Left lung (tissue), 10 donors: ENCODE results near the gene SLC30A2. TPM values are rescaled to one million over a fixed set of nuclear protein-coding genes. Genes with fewer than 3 reads are reported as not detected.

Experiments used
- ATAC-seq: fragments of 200-7000 bp; cut with Tn5 transposase; one replicate; pipeline ENCODE4 v1.9.1; 2020; ENCODE audit warnings: moderate library complexity
- DNase-seq, 4 donors: peaks; one replicate each; pipeline ENCODE4 v3.0.0-alpha.2; 2013 to 2020
- H3K27ac ChIP-seq, 2 donors: fragments of 200-600 bp; sonication (generic) in 1 of 2; one replicate each; pipeline versions ENCODE4 v1.5.0 to v1.8.0; 2020 to 2021
- H3K27me3 ChIP-seq, 2 donors: fragments of 200-600 bp; sonication (generic) in 1 of 2; one replicate each; pipeline versions ENCODE4 v1.5.0 to v1.8.0; 2020 to 2021
- H3K36me3 ChIP-seq, 2 donors: fragments of 200-600 bp; sonication (generic) in 1 of 2; one replicate each; pipeline versions ENCODE4 v1.5.0 to v1.8.0; 2020 to 2021
- H3K4me1 ChIP-seq, 2 donors: fragments of 200-600 bp; one replicate each; pipeline ENCODE4 v1.8.0; 2021
- H3K4me3 ChIP-seq, 2 donors: fragments of 200-600 bp; sonication (generic) in 1 of 2; one replicate each; pipeline versions ENCODE4 v1.5.0 to v1.8.0; 2020 to 2021; ENCODE audit warnings: mild to moderate bottlenecking in 1 of 2
- H3K9me3 ChIP-seq, 2 donors: fragments of 200-600 bp; sonication (generic) in 1 of 2; one replicate each; pipeline versions ENCODE4 v1.5.0 to v1.8.0; 2020 to 2021
- intact Hi-C, 2 donors: fragments of 100-400 bp; cut with DNase I; formaldehyde crosslinking; loops; one replicate each; pipeline versions ENCODE4 v1.11.2 to v1.14.2; 2022
- polyA plus RNA-seq, 6 donors: library from polyadenylated mRNA; unstranded; fragments of 120-200 nt; gene quantifications; one replicate each; pipeline ENCODE4 v1.2.1, GENCODE V29; 2013; ENCODE audit not compliant: insufficient read length in 6 of 6
- total RNA-seq, 2 donors: library from RNA; stranded (reverse); fragmentation: NEBNext Ultra II Directional; extraction: Animal tissue kit (Norgen Biotek cat#: 25700); gene quantifications; one replicate each; pipeline ENCODE4 v1.2.1, GENCODE V29; 2021
- TF ChIP-seq, protein P1 (sequence below), 2 donors: fragments of 200-600 bp; sonication (generic) in 1 of 2; IDR thresholded peaks; one replicate each; pipeline versions ENCODE4 v1.5.0 to v1.8.0; 2021; ENCODE audit warnings: antibody characterized with exemption in 2 of 2
- donor health status: DM: no; HTN: yes; CAD: no.
- donor health status: DM: no; HTN: no; CAD: no.

The SLC30A2 gene
- total and polyA plus RNA-seq, 8 donors: 0.14 to 0.29 (median 0.27) TPM; not detected in 1

DNA sequence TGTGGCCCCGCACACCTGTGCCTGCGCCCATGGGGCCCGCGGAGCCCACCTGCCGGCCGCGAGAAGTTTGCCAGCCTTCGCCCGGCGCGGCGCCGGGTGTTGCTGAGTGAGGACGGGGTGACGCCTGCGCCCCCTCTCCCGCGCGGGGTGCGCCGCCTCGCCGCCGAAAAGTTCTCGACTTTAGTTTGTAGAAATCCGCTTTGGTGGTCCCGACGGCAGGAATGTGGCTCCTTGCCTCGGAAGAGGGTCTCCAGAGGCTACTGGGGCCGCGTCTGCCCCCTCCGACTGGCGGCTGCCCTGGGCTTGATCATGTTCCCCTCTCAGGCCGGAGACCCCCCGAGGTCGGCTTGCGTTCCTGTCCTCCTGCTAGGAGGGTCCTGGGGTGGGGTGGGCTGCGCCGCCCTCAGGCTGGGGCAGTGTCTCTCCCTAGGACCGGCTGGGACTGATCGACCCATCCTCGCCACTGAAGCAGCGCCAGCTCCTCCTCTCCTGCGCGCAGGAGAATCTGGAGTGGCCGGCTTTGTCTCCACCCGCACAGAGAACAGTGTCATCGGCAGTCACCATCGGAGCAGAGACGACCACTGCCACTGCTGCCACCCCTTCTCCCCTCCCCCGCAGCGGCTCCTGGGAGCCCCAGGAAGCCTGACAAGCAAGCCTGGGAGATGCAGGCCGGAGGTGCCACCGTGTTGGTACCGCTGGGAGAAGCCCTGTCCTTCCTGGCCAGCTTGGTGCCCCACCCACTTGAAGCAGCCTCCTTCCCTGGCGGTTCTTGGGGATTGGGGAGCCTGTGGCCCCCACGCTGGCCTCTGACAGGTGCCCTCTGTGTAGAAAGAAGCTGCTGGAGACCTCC lies 553 bp upstream of the SLC30A2 start:
- Histone ChIP-seq H3K4me1 (peaks cover 6 to 14% of the 10 kb centered on the region in 2 donors), H3K4me3 (no peak overlapping the region), H3K27ac (no peak overlapping the region), H3K27me3 (peaks cover 45 to 83% of the 10 kb centered on the region in 2 donors), H3K36me3 (no peaks in the 10 kb centered on the region), H3K9me3 (no peaks in the 10 kb centered on the region)
- TF ChIP-seq, protein P1, sequence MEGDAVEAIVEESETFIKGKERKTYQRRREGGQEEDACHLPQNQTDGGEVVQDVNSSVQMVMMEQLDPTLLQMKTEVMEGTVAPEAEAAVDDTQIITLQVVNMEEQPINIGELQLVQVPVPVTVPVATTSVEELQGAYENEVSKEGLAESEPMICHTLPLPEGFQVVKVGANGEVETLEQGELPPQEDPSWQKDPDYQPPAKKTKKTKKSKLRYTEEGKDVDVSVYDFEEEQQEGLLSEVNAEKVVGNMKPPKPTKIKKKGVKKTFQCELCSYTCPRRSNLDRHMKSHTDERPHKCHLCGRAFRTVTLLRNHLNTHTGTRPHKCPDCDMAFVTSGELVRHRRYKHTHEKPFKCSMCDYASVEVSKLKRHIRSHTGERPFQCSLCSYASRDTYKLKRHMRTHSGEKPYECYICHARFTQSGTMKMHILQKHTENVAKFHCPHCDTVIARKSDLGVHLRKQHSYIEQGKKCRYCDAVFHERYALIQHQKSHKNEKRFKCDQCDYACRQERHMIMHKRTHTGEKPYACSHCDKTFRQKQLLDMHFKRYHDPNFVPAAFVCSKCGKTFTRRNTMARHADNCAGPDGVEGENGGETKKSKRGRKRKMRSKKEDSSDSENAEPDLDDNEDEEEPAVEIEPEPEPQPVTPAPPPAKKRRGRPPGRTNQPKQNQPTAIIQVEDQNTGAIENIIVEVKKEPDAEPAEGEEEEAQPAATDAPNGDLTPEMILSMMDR (IDR thresholded peaks at IDR 0.05): no peak
- ATAC-seq (no peak), DNase-seq (no peak)
- intact Hi-C loops: no loop called here

DNA sequence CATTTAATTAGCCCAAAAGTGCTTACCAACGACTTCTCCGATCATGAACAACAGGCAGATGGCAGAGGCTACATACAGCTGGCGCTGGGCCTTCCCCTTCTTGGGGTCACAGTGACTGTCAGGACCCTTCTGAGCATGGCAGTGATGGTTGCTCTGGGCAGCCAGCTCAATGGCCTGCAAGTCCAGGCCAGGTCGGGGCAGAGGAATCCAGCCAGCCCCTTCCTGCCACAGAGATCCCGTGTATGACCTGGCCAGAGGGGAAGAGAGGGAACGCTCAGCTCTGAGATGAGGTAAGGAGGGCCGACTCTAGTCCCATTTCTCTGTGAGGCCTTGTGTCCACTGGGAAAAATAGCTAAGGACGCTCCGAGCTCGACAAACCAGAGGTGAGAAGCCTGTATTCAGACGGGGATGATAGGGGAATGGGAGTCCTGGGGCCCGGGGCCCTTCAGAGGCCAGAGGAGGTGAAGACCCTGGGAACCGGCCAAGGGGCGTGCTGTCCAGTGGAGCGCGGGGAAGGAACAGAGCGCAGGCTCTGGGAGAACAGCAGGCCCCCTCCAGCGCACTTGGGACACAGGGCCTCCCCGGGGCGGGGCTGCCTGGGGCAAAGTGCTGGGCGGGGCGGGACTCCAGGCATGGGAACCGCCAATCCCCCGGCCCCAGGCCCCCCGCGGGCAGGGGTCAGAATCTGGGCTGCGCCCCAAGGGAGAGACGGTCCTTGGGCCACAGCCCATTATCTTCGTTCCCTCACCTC lies 772 bp downstream of the SLC30A2 start:
- Histone ChIP-seq H3K4me3 (no peak overlapping the region), H3K4me1 (peaks cover 6 to 14% of the 10 kb centered on the region in 2 donors), H3K9me3 (no peaks in the 10 kb centered on the region), H3K27me3 (peaks cover 45 to 83% of the 10 kb centered on the region in 2 donors), H3K27ac (no peak overlapping the region), H3K36me3 (no peaks in the 10 kb centered on the region)
- TF ChIP-seq, protein P1 (IDR thresholded peaks at IDR 0.05): no peak
- intact Hi-C loops: no loop called here
- ATAC-seq: peak; percentile 14
- no peak for DNase-seq

DNA sequence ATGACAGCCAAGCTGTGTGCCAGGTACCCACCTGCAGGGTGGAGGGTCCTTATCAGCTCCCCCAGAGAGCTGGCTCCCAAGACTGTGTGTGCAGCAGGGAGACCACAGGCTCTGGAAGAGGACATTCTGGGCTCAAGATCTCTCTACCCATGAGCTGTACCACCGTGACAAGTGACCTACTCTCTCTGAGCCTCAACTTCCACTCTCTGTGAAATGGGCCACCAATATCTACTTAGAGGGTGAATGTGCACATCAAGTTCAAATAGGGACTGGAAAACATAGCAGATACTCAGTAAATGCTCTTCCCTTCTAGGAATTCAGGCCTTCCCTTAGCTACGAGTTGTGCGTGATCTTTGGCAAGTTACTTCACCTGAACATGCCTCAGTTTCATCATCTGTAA lies 1.5 kb downstream of the SLC30A2 start:
- ATAC-seq: no peak
- H3K27me3 ChIP-seq: peaks cover 45 to 91% of the 10 kb centered on the region in 2 donors

GRCh38 chr1:26043765-26044164 lies 2.2 kb downstream of the SLC30A2 start:
- Histone ChIP-seq H3K27ac (no peak overlapping the region), H3K9me3 (no peaks in the 10 kb centered on the region), H3K36me3 (no peaks in the 10 kb centered on the region), H3K27me3 (peaks cover 45 to 89% of the 10 kb centered on the region in 2 donors), H3K4me3 (no peak overlapping the region), H3K4me1 (peaks cover 6 to 14% of the 10 kb centered on the region in 2 donors)
- intact Hi-C loops: no loop called here
- ATAC-seq (no peak), DNase-seq (no peak)
- TF ChIP-seq, protein P1 (IDR thresholded peaks at IDR 0.05): no peak

More for the DNA sequence above, 1.5 kb downstream of the SLC30A2 start:
- TF ChIP-seq, protein P1 (IDR thresholded peaks at IDR 0.05): no peak
- Histone ChIP-seq H3K4me1 (peaks cover 6 to 14% of the 10 kb centered on the region in 2 donors), H3K4me3 (no peak overlapping the region), H3K9me3 (no peaks in the 10 kb centered on the region), H3K27ac (no peak overlapping the region), H3K36me3 (no peaks in the 10 kb centered on the region)
- intact Hi-C loops: no loop called here
- no peak for DNase-seq

DNA sequence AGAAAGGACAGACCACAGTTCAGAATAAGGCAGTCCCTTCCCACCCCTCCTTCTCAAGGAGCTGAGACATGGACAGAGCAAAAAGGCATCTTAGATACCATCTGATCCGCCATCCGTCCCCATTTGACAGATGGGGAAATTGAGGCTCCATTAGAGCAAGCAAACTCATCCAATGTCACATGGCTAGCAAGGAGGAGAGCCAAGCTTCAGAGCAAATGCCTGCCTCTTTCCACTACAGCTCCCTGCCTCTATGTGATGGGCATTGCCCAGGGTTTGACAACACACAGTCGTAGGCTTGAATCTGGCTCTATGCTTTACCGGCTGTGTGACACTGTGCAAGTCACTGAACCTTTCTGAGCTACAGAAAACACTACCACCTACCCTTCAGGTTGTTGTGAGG lies 3.9 kb downstream of the SLC30A2 start:
- DNase-seq (no peak), ATAC-seq (no peak)
- Histone ChIP-seq H3K27me3 (peaks cover 28 to 81% of the 10 kb centered on the region in 2 donors), H3K36me3 (no peaks in the 10 kb centered on the region), H3K4me3 (no peak overlapping the region), H3K9me3 (no peaks in the 10 kb centered on the region), H3K27ac (no peak overlapping the region), H3K4me1 (peaks cover 6 to 14% of the 10 kb centered on the region in 2 donors)
- intact Hi-C loops: no loop called here
- TF ChIP-seq, protein P1 (IDR thresholded peaks at IDR 0.05): no peak
